ENCODE measurements around the gene GJB2.

The GJB2 gene

DNA sequence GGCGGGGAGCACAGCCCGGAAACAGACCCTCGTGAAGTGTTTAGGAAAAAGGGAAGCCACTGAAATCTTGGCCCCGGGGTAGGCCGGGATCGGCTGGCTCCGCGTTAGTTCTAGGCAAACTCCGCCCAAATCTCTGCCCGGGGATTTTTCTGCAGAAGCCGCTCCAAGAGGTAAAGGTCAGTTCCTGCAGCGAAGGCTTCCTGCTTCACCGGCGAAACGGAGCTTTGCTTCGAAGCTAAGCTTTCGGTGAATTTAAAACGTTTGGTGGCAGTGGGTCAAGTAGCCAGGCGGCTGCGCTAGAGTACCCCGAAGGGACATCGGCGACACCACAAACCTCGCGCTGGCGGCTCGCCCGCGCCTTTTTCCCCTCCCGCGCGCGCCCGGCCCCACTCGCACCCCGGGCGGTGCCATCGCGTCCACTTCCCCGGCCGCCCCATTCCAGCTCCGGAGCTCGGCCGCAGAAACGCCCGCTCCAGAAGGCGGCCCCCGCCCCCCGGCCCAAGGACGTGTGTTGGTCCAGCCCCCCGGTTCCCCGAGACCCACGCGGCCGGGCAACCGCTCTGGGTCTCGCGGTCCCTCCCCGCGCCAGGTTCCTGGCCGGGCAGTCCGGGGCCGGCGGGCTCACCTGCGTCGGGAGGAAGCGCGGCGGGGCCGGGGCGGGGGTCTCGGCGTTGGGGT lies 441 bp downstream of the GJB2 start:
- DNase-seq (ENCODE audit: low read depth), result no peak

DNA sequence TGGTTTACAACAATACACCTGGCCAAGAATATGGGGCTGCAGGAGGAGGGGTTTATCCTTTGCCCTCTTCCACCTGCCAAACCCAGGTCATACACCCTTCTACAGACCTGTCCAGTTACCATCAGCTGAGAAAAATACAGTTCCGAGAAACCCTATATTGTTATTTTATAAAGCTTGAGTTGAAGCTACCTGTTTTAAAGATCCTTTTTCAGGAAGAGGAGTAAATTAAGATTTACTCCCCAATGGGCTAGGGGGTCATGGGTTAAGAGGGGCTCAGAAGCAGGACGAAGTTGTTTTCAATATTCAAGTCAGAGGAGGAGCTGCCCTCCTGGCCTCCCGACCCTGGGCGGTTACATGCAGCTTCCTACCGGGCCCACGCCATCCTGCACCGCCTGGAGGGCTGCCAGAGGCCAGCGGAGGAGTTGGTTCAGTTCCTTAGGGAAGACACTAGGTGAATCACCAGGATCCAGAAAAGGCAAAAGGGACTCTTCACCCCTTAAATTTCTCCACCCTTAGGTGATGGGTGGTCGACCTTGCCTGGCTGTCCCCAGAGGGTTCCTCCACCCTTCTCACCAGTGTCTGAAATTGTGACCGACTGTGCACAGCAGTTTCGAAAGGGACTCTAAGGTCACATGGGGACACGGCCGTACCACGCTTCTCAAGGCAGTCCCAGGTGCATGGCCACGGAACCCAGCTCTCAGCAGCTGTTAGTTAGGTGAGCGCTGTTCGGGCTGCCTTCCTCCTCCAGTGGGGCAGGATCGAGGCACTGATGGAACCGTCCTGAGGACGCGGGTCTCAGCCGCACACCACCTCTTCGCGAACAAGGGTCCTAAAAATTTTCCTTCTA lies 1.2 kb downstream of the GJB2 start:
- no peak for DNase-seq (ENCODE audit: low read depth)

DNA sequence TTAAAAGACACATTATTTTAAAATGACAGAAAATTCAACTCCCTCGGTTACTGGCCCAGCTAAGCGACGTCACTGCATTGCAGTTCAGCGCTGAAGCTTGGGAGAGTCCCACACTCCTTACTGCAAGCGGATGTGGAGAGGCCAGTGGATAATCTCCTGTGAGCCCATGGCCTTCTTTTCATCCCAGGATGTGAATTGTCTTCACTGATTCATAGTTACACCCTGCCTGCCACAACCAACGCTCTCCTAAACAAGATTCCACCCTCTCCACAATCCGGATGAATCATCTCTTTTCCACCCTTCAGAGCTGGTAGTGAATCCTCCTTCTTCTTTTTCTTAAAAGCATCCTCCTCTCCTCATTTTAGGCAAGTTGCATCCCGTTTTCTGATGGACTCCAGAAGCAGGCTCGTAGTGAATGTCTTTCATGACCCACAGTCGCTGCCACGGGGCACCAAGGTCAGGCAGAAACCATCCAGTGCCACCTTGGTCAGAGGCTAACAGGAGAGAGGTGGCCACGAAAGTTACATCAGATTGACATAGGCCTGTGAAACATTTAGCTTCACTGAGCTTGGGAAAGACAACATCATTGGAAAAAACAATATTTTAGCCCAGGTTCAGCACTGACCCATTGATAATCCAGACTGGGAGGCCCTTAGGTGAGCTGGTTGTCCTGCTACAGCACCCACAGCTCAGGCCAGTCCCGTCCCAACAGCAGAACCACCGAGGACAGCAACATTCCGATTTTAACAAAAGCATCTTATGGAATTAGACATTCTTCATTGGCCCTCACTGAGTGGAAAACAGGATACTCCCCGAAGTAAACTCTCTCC lies 2.0 kb downstream of the GJB2 start:
- DNase-seq (ENCODE audit: low read depth), result no peak

DNA sequence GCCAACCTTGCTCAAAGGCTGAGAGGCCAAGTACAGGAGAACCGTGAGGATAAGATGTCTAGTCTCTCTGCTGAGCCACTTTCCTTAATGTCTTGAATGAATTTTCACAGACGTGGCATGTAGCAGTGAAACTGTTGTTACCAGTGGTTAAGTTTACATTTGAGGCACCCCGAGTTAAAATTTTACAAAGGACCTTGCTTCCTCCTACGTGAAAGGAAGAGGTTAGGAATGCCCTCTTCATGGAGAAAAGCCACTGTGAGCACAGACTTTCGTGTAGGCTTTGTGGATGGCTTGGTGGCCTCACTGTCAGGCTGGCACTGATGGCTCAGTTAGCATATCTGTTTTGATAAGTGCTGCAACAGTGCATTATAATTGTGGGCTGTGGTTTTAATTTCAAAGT lies 2.7 kb downstream of the GJB2 start:
- no peak for DNase-seq (ENCODE audit: low read depth)

DNA sequence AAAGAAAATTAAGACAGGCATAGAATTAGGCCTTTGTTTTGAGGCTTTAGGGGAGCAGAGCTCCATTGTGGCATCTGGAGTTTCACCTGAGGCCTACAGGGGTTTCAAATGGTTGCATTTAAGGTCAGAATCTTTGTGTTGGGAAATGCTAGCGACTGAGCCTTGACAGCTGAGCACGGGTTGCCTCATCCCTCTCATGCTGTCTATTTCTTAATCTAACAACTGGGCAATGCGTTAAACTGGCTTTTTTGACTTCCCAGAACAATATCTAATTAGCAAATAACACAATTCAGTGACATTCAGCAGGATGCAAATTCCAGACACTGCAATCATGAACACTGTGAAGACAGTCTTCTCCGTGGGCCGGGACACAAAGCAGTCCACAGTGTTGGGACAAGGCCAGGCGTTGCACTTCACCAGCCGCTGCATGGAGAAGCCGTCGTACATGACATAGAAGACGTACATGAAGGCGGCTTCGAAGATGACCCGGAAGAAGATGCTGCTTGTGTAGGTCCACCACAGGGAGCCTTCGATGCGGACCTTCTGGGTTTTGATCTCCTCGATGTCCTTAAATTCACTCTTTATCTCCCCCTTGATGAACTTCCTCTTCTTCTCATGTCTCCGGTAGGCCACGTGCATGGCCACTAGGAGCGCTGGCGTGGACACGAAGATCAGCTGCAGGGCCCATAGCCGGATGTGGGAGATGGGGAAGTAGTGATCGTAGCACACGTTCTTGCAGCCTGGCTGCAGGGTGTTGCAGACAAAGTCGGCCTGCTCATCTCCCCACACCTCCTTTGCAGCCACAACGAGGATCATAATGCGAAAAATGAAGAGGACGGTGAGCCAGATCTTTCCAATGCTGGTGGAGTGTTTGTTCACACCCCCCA lies 3.8 kb downstream of the GJB2 start:
- no peak for DNase-seq (ENCODE audit: low read depth)

DNA sequence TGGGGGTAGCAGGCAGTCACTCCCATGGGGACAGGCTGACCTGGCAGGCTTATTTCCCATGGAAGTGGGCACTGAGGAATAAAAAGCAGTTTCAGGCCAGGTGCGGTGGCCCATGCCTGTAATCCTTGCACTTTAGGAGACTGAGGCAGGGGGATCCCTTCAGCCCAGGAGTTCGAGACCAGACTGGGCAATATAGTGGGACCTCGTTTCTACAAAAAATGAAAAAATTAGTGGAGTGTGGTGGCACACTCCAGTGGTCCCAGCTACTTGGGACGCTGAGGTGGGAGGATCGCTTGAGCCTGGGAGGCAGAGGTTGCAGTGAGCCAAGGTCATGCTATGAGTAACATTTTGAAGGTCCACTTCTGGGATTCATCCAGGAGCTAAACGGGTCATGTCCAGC lies 6.0 kb downstream of the GJB2 start:
- no peak for DNase-seq (ENCODE audit: low read depth)

DNA sequence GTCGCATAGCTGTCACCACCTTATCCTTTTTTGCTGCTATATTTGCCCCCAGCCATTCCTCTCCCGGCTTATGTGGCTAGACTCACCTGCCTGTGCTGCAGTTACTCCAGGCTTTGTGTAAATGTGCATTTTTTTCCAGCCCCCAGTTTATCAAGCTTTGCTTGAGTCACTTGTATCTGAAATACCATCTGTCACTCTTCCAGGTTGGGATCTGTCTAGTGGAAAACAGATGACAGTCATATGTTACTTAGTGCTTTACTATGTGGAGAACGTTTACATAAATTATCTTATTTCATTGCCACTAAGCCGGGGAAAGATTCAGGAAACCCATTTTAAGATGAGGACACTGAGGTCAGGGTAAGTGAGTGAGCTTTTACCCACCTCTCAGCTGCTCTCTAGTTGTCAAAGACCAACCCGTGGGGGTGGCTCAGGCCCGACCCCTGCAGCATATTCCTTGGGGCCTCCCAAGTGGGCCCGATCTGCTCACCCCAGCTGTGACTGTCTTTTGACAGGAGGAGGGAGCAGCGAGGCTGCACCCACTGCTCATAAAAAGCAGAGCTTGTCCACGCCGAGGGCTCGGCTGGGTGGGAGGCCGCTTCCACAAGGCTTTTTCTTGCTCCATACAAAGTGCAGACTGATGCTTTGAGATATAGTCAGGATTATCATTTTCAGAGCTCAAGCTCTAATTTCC lies 7.2 kb downstream of the GJB2 start:
- no peak for DNase-seq (ENCODE audit: low read depth)

DNA sequence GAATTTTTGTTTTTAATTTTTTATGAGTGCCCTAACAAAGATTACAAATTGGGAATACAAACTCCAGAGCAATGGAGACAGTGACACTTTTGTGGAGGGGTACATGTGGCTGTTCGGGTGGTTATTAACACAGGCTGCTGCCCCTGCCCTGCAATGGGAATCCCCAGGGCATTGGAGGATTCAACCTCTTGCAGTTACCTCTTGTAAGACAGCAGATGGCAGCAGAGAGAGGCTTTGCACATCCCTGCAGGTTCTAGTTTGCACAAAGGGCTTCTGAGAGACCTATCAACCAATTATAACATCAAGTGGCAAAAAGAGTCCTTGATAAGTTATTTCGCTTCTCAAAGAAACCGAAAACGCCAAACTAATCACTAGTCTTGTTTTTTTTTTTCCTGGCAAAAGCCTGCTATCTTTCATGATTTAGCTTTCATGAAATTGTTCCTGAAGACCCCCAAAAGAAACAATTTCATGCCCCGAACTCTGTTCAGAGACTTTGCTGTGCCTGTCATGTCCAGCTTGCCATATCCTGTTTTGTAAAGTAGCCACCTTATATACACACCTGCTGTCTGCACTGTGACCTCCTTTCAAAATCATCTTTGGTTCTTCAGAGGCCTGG lies 10.4 kb downstream of the GJB2 start:
- DNase-seq (ENCODE audit: low read depth), result no peak

DNA sequence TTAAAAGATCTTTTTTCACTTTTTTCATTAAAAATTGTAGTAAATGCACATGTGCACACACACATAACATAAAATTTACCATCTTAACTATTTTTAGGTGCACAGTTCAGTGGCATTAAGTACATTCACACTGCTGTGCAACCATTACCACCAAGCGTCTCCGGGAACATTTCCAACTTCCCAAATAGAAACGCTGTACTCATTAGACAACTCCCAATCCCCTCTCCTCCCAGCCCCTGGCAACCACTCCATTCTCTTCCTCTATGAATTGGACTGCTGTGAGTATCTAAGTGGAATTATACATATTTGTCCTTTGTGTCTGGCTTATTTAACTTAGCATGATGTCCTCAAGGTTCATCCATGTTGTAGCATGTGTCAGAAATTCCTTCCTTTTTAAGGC lies 11.6 kb downstream of the GJB2 start:
- DNase-seq (ENCODE audit: low read depth), result no peak

DNA sequence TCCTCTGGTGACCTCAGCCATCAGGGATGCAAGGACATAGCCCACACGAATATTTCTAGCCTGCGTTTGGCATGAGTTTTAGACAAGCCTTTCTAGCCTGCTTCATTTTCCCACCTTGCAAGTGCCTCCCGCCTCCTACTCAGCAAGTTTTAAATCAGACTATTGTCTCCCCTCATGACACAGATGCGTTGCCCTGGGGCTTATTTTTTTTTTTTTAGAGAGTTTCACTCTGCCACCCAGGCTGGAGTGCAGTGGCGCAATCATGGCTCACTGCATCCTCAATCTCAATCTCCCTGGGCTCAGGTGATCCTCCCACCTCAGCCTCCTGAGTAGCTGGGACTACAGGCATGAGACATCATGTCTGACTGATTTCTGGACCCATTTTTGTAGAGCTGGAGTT lies 14.6 kb downstream of the GJB2 start:
- DNase-seq (ENCODE audit: low read depth), result no peak

DNA sequence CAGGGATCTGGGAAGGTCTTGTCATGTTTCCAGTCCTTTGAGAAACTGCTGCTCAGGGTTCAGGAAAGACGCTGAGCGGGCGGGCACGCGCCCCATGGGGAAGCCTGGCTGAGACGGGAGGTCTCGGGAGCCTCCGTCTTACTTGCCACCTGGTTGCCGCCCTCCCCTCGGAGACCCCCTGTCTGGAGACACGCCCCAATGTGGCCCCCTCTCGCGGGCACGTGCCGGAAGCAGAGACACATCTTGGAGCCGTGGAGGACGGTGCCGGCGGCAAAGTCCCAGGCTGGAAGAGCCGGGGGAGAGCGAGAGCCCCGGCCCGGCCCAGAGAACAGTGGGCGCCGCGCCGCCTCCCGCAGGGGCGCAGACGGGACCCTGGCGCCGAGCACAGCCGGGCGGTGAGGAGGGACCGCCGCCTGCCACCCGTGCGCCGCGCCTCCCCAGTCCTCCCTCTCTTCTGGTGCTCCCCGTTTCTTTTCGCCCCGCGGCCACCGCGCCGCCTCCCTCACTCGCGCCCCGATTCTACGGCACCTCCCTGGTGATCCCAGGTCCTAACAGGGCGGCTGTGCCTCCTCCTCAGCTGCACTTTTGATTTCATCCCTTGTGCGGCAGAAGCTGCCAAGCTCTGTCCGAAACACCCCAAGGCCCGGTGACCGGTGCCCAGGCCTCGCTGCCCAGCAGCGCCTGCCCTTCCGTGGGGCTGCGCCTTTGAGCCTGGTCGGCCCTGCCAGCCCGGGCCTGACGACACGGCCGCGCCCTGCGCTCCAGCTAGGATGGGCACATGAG lies 15.5 kb downstream of the GJB2 start:
- DNase-seq (ENCODE audit: low read depth), result no peak

DNA sequence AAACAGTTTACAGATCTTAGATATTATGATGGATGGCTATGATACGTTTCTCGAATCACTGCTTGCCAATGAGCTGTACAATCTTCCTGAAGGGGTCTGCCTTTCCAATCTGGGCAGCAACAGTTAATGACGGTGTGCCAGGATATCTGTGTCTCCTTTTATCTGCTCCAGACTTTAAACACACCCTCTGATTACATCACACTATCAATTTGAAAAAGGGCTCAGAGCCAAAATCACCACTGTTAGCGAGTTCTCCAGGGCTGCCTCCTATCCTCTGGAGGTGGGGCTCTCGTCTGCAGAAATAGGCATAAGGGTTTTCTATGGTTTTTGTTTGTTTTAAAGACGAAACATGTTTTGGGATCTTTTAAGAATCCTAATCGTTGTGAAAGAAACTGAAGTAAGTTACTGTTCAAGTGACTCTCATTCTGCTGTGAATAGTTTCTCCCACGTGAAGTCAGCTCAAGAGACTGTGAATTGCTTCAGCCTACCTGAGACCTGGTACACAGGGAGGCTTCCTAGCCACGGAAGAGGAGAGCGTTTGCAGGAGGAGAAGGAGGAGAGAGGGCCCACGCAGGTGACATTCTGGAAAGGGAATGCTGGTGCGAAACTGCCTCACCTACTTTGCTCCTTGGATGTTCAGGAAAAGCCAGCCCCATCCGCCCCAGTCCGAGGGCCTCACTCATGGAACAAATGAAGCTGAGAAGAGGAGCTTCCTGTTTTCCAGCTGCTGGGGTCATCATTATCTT lies 16.7 kb downstream of the GJB2 start:
- DNase-seq (ENCODE audit: low read depth), result no peak

DNA sequence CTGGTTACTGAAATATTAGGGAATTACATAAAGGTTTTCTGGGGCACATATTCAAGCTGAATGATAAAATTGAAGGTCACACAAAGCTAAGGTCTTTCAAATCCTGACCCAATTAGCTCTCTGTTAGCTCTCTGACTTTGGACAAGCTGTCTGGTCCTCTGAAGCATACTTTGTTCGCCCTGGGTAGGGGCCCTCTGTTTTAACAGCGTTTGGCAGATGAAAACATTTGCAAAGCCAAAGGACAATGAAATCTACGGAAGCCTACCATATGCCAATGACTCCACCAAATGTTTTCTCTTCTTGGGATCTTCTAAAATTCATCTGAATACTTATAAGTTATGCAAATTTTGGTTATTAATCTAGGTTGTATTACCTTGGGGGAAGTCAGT lies 17.3 kb downstream of the GJB2 start:
- DNase-seq (ENCODE audit: low read depth), result no peak

DNA sequence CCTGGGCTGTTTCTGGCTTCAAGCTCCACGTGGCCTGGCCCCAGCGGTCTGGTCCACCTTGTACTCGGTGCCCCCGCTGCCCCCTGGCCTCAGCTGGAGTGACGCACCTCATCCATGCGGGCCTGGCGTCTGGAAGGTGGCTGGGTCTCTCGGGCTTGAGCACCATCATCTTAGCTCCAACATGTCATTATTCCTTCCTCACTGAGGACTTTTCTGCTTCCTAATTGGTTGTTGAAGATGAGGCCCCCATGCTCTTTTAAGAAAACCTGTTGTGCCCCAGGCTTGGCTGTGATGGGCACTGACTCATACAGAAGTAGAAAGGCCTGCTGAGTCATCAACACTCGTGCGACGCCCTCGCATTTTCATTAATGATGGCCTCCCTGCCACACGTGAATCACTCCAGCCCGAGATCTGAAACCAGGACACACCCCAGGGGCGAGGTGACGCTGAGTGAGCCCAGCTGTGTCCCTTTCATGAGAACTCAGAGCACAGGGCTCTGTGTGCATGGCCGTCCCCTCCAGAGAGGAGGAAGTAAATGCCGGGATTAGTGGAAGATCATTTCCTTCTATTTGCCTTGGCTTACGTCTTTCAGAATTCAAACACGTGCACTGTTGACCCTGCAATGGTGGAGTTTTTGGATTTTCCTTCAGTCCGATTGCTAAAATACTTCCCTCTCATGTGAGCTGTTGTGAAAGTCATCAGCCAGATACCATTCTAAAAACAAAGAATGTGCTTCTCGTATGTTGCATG lies 17.9 kb downstream of the GJB2 start:
- DNase-seq (ENCODE audit: low read depth), result peak; percentile 49

DNA sequence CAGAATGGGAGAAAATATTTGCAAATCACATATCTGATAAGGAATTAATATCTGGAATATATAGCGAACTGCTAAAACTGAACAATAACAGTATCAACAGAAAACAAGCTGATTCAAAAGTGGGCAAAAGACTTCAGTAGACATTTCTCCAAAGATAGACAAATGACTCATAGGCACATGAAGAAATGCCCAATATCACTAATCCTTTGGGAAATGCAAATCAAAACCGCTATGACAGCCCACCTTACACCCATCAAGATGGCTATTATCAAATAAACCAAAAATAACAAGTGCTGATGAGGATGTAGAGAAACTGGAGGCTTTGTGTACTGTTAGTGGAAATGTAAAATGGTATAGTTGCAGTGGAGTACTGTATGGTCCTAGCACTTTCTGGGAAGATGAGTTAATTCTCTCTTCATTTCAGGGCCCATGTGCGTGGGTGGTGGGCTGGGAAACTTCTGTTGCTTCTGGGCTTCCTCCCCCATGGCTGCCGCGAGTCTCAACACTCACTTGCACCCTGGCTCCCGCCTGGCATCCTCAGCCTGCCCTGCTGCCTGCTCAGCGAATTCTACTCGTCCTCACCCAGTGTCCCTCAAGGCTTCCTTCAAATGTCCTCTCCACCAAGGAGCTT lies 19.5 kb downstream of the GJB2 start:
- no peak for DNase-seq (ENCODE audit: low read depth)

DNA sequence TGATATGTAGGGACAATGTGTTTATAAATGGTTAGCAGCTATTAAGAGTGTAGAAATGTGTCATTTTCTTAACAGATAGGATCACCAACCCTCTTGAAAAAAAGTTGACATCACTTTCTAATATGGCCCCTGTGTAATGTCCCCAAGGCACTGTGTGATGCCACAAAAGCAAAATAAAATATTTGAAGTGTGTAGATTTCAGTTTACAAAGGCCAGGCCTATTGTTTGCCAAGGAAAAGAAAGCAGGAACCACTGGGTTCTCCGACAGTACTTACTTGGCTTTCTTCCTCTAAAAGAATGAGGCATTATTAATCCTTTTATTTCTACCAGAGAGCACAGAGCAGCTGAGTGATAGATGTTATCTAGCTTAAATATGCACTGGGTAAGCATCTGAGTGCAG lies 21.4 kb downstream of the GJB2 start:
- DNase-seq (ENCODE audit: low read depth), result no peak

DNA sequence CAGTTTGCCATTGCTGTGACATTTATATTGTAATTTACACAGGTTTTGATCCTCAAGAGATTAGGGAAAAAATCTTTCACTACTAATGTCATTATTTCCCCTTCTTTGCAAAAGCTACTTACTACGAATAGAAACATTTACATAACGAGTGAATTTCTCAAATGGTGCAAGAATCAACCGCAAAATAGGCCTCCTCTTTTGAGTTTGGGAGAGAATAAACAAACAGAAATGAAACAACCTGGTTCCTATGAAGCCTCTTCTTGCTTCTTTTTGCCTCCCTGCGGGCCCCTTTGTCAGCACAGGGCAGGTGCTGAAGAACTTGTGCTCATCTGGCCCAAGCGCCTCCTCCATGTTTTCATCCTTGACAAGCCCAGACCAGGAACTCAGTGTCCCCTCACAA lies 21.8 kb downstream of the GJB2 start:
- no peak for DNase-seq (ENCODE audit: low read depth)

DNA sequence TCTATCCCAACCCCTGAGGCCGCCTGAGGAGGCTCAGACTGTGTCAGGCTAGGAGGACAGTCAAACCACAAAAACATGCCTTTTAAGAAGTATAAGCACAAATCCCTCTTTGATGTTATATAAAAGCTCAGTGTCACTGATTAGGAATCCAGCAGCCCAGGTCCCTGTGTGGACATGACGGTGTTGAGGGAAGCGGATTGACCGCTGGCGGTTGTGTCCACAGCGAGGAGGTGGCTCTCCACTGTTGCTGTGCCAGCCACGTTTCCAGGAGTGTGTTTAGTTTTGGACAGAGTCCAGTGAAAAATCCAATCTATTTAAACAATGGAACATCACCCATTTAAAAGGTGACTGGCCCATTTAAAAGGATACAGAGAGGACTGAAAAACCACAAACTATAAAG lies 24.3 kb downstream of the GJB2 start:
- DNase-seq (ENCODE audit: low read depth), result no peak
